Renal pelvis (tissue), 4 donors: ENCODE results near the gene MGRN1. TPM values are rescaled to one million over a fixed set of nuclear protein-coding genes. Genes with fewer than 3 reads are reported as not detected.

Experiments used
- DNase-seq: peaks from one replicate; pipeline ENCODE4 v3.0.0-alpha.2; 2013
- polyA plus RNA-seq, 3 donors: library from polyadenylated mRNA; unstranded; fragments of 120-200 nt; gene quantifications; one replicate each; pipeline ENCODE4 v1.2.1, GENCODE V29; 2013; ENCODE audit not compliant: insufficient read length in 3 of 3

The MGRN1 gene
- polyA plus RNA-seq, 3 donors = 52.3 to 70.1 (median 63.2) TPM

DNA sequence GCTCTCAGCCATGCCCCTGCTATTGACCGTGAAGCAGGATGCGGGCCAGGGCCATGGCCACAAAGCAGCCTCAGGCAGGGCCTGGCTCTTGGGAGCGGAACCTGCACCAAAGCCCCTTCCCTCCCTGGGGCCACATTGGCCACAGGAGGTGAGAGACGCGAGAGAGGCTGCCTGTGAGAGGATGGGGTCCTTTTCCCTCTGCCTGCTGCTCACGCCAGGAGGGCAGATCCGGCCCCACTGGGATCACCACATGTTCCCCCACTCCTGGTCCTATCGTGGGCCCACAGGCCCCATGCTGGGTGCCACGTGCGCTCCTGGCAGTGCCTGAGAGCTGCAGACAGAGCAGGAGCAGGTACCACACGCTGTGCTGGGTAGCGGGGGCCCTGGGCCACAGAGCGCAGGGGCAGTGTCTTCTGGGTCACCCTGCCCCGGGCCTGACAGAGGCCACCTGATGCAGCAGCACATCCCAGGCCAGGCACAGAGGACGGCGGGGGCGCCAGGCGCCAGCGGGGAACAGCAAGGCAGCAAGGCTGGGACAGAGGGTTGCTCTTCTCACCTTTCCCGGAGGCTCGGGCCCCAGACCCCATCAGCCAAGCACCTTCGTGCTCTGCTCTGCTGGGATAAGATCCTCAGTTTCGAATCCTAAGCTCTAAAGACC is 59.6 kb downstream of the MGRN1 start:
- no peak for DNase-seq

GRCh38 chr16:4684763-4685162 is 60.1 kb downstream of the MGRN1 start:
- no peak for DNase-seq

DNA sequence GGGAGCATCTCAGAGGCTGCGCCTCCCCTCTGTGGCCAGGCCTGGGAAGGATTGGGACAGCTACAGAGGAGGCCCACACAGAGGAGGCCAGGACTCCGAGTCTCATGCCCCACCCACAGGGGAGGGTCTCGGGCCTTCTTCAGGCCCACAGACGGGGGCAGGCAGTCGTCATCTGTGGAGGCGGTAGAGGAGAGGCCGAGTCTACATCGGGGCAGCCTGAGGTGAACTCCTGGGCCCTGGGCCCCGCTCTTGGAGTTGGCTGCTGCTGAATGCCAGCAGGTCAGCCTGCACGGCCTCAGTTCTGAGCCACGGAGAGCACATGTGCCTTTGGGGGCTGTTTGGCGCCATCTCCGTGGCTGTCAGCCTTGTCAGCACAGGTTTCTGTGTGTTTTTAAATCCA is 60.7 kb downstream of the MGRN1 start:
- no peak for DNase-seq

GRCh38 chr16:4685776-4686496 is 61.3 kb downstream of the MGRN1 start:
- no peak for DNase-seq

DNA sequence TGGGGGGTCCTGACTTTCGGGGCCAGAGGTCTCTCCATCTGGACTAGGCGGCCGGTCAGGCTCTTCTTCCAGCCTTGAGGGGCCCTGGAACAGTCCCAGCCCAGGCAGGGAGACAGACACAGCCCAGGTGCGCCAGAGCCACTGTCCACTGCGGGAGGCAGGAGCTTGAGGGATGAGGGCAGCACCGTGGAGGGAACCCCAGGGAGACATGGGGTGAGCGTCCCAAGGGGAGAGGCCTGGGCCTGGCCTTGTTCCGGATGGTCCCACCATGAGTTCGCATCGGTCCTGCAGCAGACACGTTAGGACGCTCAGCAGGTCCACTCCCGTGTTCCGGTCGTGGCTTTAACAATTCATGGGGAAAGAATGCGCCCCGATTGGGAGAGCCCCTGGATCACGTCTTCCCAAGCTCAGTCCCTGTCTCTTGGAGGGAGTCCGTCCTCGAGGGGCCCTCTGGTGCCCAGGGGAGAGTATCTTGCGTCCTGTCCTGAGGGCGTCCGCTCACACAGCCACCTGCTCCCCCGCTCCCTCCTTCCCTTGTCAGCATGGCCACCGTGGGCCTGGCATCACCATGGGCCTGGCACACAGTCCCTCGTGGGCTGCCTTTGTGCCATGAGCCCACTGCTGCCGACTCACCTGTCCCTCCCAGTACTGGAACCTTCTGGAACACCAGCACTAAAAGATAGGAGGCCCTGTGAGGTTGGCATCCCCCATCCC is 62.0 kb downstream of the MGRN1 start:
- no peak for DNase-seq

GRCh38 chr16:4687416-4687815 is 62.8 kb downstream of the MGRN1 start:
- DNase-seq = no peak

DNA sequence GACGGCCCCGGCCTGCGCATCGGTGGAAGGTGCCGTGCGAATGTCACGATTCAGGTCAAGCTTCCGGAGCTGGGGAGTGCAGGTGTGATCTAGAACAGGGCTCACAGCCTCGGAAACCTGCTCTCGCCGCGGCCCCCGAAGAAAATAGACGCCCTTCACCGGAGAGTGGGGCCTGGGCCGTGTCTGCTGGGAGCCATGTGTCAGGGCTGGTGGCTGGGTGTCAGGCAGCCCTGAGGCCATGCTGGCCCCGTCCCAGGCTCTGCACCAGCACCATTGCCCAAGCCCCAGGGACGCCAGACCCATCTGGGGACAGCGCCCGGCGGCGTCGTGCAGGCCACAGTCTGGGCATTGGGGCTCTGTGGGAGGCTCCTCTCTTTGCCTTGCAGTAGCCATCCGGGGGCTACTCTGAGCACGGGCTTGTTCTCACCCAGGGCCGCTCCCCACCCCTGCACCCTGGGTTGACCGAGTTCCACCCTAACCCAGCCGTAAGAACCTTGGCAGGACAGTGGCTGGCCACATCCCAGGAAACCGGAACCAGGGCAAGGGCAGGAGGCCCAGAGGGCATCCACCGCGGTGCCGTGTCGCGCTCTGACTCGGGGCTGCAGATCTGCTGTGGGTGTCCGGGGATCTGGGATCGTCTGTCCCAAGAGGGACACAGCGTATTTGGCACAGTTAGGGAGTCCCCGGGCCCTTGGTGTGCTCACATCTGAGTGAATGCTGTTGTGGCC is 63.5 kb downstream of the MGRN1 start:
- no peak for DNase-seq

DNA sequence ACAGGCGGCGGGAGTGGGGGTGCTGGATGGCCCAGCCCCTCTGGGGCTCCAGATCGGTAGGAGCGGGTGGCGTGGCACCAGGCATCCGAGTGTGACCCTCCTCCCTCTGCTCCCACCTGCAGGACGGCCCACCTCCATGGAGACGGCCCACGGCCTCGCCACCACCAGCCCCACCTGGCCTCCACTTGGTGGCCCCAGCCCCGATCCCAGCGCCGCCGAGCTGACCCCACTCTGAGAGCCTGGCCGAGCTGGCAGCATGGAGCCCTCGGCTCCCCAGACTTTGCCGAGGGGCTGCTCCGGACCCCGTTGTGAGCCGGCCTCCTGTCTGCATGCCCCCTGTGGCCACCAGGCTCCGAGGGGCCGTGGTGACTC is 64.0 kb downstream of the MGRN1 start:
- DNase-seq = no peak

GRCh38 chr16:4689091-4689671 is 64.6 kb downstream of the MGRN1 start:
- DNase-seq = no peak

DNA sequence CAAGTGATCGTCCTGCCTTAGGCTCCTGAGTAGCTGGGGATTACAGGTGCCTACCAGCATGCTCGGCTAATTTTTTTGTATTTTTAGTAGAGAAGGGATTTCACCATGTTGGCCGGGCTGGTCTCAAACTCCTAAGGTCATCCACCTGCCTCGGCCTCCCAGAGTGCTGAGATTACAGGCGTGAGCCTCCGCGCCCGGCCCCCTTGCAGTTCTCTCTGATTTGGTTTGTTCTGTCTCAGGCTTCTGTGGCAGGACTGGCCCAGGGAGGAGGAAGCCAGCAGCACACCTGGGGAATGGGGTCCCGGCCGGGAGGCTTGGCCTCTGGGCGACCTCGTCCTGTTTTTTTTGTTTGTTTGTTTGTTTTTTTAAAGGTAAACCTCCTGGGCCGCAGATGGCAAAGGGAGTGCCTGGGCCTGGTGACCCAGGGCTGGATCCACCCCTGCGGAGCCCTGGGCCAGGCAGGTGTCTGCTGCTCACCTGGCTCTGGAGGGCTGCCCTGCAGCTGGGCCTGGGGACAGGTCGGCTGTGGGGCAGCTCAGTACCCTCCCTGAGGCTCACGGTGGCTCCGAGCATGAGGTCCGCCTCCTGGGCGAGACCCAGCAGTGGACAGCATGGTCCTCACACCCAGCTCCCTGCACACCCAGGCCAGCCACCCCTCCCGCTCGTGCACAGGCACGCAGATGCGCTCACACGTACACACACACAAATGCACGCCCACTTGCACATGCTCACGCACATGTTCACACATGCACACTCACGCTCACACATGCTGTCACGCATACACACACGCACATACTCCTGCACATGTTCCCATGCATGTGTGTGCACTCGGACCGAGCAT is 65.5 kb downstream of the MGRN1 start:
- no peak for DNase-seq

DNA sequence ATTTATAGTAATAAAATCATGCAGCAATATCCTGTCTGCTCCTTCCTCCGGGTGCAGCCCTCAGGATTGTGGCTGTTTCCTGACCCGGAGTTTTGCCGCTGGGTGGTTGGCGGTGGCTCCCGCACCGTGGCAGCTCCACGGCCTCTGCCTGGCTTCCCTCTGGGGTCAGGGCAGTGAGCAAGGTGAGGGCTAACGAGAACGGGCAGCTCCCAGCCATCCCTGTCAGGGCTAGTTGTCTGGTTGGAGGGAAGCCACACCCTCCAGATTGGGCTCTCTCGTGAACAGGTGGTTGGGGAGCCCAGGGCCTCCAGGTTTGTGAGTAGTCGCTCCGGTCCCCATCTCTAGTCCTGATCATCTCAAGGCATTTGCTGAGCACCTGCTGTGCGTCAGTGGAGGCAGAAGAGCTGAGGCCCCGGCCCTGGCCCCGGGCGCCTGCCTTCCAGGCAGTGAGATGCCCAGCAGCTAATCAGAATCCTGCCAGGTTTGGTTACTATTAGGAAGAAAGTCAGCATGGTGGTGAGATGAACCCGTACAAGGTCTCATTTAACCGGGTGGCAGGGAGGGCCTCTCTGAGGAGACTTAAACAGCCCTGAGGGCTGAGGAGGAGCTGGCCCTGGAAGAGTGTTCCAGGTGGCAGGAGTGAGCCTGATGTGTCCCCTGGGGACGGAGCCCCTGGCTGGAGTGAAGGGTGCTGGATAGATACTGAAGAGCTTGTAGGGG is 66.5 kb downstream of the MGRN1 start:
- no peak for DNase-seq

- DNase-seq = no peak
Measured at GRCh38 chr16:4691666-4692412, 67.2 kb downstream of the MGRN1 start.

DNA sequence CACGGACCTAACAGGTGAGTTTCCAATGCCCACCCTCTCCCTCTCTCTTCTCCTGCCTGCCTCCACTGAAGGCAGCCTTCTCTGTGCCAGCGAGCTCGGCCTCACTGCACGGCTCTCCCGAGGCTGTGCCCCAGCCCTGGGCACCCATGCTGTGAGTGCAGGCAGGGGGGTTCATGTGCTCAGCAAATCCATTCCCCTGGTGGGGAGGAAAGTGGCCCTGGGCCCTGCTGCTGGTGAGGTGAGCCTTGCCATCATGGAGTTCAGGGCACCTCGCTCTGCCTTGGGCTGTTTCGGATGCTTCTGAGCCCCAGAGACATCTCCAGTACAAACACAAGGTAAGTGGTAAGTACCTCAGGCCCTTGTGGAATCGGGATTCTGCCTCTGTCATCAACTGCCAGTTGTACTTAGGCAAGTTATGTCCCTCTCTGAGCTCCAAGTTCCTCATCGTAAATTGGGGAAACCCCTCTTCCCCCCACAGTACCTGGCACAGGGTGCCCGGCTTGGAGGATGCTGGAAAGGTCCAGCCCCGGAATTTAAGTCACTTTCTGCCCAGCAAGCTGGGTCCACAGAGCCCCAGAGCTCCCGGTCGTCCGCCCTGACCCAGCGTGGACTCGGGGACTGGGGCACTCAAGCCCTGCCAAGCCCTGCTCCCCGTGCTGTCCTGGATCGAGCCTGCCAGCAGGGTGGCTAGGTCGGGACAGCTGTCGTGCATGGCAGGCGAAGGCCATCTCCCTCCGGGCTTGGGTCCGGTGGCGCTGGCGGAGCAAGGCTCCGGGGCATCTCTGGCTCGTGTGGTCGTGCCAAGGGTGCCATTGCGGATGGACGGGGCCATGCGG is 68.1 kb downstream of the MGRN1 start:
- DNase-seq = no peak

DNA sequence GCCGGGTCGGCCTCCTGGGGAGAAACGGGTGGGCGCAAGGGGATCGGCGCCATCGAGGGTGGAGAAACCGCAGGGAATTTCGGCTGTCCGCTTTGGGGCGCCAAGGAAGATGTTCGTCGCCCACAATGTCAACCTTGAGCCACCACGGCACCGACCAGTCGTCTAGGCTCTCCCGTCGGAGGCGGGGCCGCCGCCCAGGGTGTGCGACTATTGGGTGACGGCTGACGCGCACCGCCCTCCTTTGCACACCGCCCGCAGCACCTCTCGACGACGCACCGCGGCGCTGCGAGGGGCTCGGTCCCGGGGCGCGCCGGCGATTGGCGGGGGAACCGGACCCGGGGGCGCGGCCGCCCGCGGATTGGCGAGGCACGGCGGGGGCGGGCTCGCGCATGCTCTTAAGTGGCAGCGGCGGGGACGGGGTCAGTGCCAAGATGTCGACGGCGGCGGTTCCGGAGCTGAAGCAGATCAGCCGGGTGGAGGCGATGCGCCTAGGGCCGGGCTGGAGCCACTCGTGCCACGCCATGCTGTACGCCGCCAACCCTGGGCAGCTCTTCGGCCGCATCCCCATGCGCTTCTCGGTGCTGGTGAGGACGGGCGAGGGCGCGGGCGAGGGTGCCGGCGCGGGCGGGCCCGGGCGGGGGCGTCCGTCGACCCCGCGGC is 68.8 kb downstream of the MGRN1 start, which contains the start of gene NUDT16L1:
NUDT16L1 (plus strand) TSS at position 267 of the 660 bp plus-strand sequence; CDS start at position 432, 165 bp downstream.
- DNase-seq = peak; percentile 97

DNA sequence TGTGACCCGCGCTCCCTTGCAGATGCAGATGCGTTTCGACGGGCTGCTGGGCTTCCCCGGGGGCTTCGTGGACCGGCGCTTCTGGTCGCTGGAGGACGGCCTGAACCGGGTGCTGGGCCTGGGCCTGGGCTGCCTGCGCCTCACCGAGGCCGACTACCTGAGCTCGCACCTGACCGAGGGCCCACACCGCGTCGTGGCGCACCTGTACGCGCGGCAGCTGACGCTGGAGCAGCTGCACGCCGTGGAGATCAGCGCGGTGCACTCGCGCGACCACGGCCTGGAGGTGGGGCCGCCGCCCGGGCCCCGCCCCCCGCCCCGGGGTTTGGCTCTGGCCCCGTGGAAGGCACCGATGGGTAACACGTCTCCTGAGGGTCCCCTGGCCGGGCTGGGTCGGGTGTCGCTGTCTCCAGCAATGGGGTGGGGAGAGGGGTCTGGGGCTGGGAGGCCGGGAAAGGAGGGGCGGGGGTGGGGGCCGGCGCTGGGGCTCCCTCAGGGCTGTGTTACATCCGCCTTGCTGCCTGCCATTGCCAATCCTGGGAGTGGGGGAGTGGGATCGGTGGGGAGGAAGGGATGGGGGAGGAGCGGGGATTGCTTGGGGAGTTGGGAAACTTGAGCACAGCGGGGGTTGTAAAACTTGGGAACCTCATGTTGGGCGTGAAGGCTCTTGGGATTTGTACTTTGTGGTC is 69.5 kb downstream of the MGRN1 start:
- peak; percentile 80 for DNase-seq

GRCh38 chr16:4694642-4695451 is 70.2 kb downstream of the MGRN1 start:
- DNase-seq = no peak
